Fibroblast of the aortic adventitia (primary cell): ENCODE measurements around the gene SLC17A6. TPM values are rescaled to one million over a fixed set of nuclear protein-coding genes. Genes with fewer than 3 reads are reported as not detected.

Experiments used
- DNase-seq: peaks from one replicate; pipeline ENCODE4 v3.0.0-alpha.2; 2010; ENCODE audit warnings: low read depth
- H3K4me3 ChIP-seq: 2 replicates; pipeline ENCODE4 v1.5.1; 2011; ENCODE audit warnings: low read depth, mild to moderate bottlenecking, control low read depth, low read length, moderate library complexity
- total RNA-seq: library from RNA; depleted of rRNA; stranded (reverse); fragments of >200 nt; gene quantifications from 2 replicates; pipeline ENCODE4 v1.2.3, GENCODE V29; 2012; ENCODE audit warnings: low replicate concordance
- TF ChIP-seq, protein P1 (sequence below): IDR thresholded peaks from 2 replicates; pipeline ENCODE4 v1.5.1; 2011; ENCODE audit warnings: mild to moderate bottlenecking, low read length, control low read depth, inconsistent platforms; ENCODE audit not compliant: insufficient read depth

SLC17A6 gene
- total RNA-seq, 1 donor = not detected

DNA sequence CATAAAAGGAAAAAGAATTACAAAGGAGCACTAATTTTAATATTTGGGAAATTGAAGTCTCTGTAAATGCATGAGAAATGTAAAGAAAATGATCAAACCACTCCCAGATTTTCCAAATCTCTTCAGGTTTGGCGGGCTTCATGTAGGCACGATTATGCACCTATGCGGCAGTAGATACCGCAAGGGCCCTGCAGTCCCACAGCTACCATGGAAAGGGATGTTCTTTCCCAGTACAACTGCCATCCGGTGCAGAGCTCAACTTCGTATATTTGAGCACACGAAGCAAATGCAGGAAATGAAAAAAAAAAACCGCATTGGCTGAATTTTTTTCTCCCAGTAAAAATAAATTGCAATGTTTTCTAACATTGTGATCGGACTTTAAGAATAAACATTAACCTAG lies 1.4 kb downstream of the SLC17A6 start:
- DNase-seq = no peak
- H3K4me3 ChIP-seq = no peak overlapping the region
- TF ChIP-seq, protein P1, sequence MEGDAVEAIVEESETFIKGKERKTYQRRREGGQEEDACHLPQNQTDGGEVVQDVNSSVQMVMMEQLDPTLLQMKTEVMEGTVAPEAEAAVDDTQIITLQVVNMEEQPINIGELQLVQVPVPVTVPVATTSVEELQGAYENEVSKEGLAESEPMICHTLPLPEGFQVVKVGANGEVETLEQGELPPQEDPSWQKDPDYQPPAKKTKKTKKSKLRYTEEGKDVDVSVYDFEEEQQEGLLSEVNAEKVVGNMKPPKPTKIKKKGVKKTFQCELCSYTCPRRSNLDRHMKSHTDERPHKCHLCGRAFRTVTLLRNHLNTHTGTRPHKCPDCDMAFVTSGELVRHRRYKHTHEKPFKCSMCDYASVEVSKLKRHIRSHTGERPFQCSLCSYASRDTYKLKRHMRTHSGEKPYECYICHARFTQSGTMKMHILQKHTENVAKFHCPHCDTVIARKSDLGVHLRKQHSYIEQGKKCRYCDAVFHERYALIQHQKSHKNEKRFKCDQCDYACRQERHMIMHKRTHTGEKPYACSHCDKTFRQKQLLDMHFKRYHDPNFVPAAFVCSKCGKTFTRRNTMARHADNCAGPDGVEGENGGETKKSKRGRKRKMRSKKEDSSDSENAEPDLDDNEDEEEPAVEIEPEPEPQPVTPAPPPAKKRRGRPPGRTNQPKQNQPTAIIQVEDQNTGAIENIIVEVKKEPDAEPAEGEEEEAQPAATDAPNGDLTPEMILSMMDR = no peak

DNA sequence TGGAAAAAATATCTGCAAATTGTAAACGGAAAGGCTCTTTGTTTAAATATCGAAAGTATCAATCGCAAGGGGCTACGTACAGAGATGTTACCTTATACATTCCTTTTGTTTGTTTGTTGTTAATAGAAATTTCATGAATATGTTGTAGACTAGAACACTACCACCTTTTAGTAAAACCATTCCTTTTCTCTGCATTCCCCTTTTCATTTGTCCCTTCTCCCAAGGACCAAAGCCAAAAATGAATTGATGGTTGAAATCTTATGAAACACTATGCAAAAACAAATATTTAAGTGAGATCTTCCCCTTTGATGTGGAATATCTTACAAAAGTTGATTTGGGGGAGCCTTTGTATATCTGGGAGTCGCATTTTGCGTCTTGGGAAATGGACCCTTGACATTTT lies 2.1 kb downstream of the SLC17A6 start:
- no peak overlapping the region for H3K4me3 ChIP-seq
- TF ChIP-seq, protein P1 = no peak
- DNase-seq = no peak

DNA sequence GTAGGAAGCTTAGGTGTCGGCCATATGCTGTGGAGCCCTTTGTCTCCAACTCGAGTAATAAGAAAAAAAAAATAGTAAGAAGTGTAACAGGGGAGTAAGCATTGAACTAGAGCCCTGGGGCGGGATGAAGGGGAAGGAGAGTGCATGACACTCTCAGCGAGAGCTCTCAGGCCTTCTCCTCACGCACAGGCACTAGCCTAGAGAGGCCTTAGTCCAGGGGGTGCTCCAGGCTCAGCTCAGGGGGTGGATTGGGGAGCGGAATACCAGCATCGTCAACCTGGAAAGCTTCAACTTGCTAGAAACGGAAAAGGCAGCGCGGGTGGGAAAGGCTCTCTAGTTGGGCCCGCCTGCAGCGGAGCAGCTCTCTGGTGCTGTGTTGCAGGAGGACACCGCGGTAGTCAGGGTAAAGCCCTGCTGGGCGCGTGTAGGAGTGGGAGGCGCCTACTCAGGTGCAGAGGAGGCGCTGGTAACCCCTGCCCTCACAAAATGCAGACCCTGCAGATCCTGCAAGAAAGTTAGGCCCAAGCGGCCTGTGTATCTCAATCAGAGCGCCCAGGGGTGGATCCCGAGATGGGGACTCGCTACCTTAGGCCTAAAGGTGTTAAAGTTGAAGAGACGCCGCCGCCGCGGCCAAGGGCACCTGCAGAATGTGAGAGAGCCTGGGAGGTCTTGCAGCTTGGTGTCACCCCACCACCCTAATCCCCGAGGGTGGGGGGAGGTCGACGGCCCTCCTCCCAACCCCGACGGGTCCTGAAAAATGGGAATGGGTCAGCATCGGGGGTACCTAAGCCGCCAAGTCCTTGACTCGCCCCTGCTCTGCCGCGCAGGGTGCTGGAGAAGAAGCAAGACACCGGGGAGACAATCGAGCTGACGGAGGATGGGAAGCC lies 2.8 kb downstream of the SLC17A6 start:
- TF ChIP-seq, protein P1 = no peak
- H3K4me3 ChIP-seq = no peak overlapping the region
- DNase-seq = no peak

DNA sequence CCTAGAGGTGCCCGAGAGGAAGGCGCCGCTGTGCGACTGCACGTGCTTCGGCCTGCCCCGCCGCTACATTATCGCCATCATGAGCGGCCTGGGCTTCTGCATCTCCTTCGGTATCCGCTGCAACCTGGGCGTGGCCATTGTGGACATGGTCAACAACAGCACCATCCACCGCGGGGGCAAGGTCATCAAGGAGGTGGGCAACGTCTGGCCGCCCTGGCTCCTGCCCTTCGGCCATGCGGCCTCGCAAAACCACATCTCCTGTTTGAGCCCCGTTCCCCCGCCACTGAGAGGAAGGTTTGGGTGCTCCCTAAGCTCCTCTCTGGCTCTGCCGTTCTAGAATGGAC lies 3.4 kb downstream of the SLC17A6 start:
- TF ChIP-seq, protein P1 = no peak
- no peak for DNase-seq
- no peak overlapping the region for H3K4me3 ChIP-seq

DNA sequence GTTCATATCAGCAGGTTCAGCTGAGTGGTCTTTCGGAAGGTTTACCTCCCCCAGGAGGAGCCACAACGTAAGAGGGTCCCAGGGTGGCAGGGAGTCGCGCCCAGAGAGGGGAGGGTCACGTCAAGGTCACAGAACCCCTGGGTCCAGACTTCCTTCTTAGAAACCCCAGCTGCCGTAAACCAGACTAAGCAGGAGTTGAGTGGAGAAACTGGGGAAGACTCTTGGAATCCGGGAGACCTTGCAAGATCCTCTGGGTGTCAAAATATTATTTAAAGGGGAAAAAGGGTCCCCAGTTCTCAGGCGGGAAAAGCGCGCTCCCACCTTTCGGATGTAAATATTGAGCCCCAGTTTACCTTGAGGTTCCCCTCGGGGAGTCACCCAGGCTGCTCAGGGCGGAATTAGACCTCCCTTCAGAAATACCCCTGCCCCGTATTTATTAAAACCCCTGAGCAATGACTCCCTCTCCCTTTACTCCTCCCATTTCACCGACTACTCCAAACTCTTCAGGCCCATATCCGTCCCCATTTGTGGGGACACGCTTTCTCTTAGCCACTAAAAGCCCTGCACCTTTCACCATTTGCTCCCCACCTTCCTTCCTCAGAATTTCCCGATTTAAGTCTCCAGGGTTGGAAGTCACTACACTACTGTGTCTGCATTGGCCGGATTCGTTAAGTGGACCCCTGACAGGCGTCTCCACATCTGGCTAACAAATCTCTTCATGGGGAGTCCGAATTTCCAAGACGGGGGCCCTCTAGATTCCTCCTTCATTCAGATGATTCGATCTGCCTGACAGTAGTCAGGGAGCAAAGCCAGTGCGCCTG lies 4.2 kb downstream of the SLC17A6 start:
- no peak overlapping the region for H3K4me3 ChIP-seq
- DNase-seq = no peak
- TF ChIP-seq, protein P1 = no peak

DNA sequence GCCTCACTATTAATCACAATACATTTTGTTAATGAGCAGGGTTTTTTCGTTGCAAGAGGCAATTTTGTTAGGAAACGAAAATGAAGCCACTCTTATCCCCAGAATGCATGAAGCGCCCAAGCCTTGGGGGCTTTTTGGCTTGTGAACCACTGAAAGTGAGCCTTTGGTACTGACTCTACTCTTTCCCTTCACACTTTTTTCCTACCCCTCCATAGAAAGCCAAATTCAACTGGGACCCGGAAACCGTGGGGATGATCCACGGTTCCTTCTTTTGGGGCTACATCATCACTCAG lies 4.8 kb downstream of the SLC17A6 start:
- TF ChIP-seq, protein P1 = no peak
- no peak for DNase-seq
- no peak overlapping the region for H3K4me3 ChIP-seq
